Mesendoderm (in vitro differentiated cells): Measurements from ENCODE around the gene TLE6.
A peak's percentile ranks its signal among the peaks of the same experiment; 100 is the strongest.
"Not testable (repeated sequence)": the region's sequence is repeated elsewhere in the genome, so short reads cannot be mapped to it uniquely, and the experiment has no call there.

Experiments used
- DNase-seq: peaks from one replicate; pipeline ENCODE4 v3.0.0; 2013
- H2AK5ac ChIP-seq: 2 replicates; pipeline ENCODE4 v1.6.1; 2013; ENCODE audit warnings: low read length, inconsistent platforms
- H2BK120ac ChIP-seq: 2 replicates; pipeline ENCODE4 v1.6.1; 2013; ENCODE audit warnings: low read depth, mild to moderate bottlenecking, low read length, moderate library complexity, mixed read lengths
- H2BK15ac ChIP-seq: replicated peaks from 2 replicates; pipeline ENCODE4 v1.6.1; 2013; ENCODE audit warnings: low read depth, mild to moderate bottlenecking, moderate library complexity
- H2BK5ac ChIP-seq: 2 replicates; pipeline ENCODE4 v1.6.1; 2013; ENCODE audit warnings: low read length, inconsistent platforms
- H3K18ac ChIP-seq: 2 replicates; pipeline ENCODE4 v1.6.1; 2013; ENCODE audit warnings: mild to moderate bottlenecking, low read length, mixed read lengths
- H3K23ac ChIP-seq: one replicate; pipeline ENCODE4 v1.6.1; 2013; ENCODE audit warnings: low read length
- H3K27ac ChIP-seq: 2 replicates; pipeline ENCODE4 v1.5.1; 2013; ENCODE audit warnings: low read depth, mild to moderate bottlenecking, inconsistent platforms, low read length, moderate library complexity
- H3K27me3 ChIP-seq: 2 replicates; pipeline ENCODE4 v1.6.1; 2013; ENCODE audit warnings: low read length, control low read depth, mild to moderate bottlenecking, inconsistent platforms; ENCODE audit not compliant: insufficient read depth, poor library complexity
- H3K36me3 ChIP-seq: 2 replicates; pipeline ENCODE4 v1.6.1; 2013; ENCODE audit warnings: low read length, inconsistent platforms; ENCODE audit not compliant: control insufficient read depth, insufficient read depth
- H3K4ac ChIP-seq: one replicate; pipeline ENCODE4 v1.6.1; 2013; ENCODE audit warnings: low read depth, mild to moderate bottlenecking, low read length, moderate library complexity
- H3K4me1 ChIP-seq: 2 replicates; pipeline ENCODE4 v1.6.1; 2013; ENCODE audit warnings: low read depth, low read length, inconsistent platforms; ENCODE audit not compliant: control insufficient read depth
- H3K4me2 ChIP-seq: 2 replicates; pipeline ENCODE4 v1.6.1; 2013; ENCODE audit warnings: low read length
- H3K4me3 ChIP-seq: 2 replicates; pipeline ENCODE4 v1.5.1; 2013; ENCODE audit warnings: mild to moderate bottlenecking, low read length
- H3K56ac ChIP-seq: one replicate; pipeline ENCODE4 v1.6.1; 2013; ENCODE audit warnings: low read length
- H3K79me1 ChIP-seq: 2 replicates; pipeline ENCODE4 v1.6.1; 2013; ENCODE audit warnings: low read length, inconsistent platforms
- H3K79me2 ChIP-seq: 2 replicates; pipeline ENCODE4 v1.6.1; 2013; ENCODE audit warnings: mild to moderate bottlenecking, low read length; ENCODE audit not compliant: control insufficient read depth, insufficient read depth
- H3K9ac ChIP-seq: 2 replicates; pipeline ENCODE4 v1.6.1; 2013; ENCODE audit warnings: low read length, inconsistent platforms
- H4K5ac ChIP-seq: one replicate; pipeline ENCODE4 v1.6.1; 2013; ENCODE audit warnings: low read length
- H4K8ac ChIP-seq: one replicate; pipeline ENCODE4 v1.6.1; 2013; ENCODE audit warnings: low read depth, mild to moderate bottlenecking, control low read depth, low read length, moderate library complexity
- WGBS: extraction: QIAGEN DNeasy Blood & Tissue Kit; methylation state at CpG from one replicate; pipeline ENCODE4 v1.1.7; 2013; ENCODE audit warnings: low lambda C conversion rate, missing lambda C conversion rate; ENCODE audit not compliant: insufficient coverage; ENCODE audit errors: extremely low coverage; 5-methylcytosine and 5-hydroxymethylcytosine counted together

TLE6 gene

DNA sequence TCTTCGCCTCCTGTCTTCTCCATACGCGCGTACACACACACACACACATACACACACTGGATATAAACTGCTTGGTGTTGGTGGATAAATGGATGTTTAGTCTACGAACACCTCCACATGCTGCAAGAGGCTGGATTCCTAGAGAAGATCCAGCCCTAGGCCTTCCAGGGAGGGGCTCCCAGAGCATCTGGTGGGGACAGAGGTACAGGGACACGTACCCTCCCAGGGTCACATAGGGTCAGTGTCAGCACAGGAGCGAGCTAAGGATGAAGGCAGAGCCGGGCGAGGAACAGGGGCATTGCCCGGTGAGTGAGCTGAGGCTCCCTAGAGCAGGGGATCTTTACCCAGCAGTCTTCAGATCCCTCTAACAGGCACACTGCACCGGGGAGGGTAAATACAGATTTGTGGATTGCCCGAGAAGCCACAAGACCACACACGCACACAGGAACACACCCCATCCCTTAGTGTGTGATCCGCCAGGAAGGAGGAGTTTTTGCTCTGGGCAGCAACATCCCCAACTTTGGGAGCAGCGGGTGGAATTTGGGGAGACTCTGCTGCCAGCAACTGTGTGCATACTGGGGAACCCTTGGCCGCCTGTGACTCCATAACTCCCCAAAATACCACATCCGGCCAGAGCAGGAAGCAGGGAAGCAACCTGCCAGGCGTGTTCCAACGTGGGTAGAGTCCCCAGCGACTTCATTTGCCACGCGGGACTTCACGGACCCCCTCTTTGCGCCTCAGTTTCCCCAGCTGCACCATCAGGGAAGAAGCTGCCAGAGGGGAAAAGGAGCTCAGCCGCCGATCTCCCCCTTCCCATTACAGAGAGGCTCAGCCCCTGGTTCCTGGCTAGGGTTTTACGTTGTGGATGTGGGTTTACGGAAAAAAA lies 57.5 kb downstream of the TLE6 start:
- DNase-seq, result peak; percentile 76

DNA sequence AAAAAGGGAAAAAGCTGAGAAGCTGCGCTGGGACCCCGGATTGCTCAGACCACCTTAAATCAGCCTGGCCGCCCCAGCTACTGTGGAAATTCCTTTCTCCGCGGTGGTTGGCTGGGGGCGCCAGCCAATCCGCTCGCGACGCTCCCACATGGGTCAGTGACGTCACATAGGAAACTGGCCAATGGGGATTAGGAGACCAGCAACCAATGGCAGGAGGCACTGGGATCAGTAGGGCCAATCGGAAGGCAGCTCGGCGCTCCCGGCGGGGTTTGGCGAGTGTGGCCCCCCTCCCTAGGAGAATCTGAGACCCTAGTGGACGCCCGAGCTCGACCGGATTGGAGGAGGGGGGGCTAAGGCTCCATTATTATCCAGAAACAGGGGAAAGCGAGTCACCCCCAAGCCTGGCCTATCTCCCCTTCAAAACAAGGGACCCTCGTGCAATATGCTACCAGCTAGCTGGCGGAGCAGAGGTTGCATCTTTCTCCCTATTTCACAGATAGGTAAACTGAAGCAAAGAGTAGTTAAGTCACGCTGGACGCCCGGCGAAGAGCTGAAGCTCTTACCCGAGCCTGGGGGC lies 58.3 kb downstream of the TLE6 start:
- Histone ChIP-seq H4K8ac (no peak overlapping the region), H3K27me3 (no peaks in the 10 kb centered on the region), H2BK15ac (no peak overlapping the region), H2BK5ac (peak overlapping the region; percentile 88), H2BK120ac (peak overlapping the region; percentile 13), H3K4ac (peak overlapping the region; percentile 97), H3K56ac (peak overlapping the region; percentile 88), H3K23ac (no peak overlapping the region), H4K5ac (no peak overlapping the region), H3K4me1 (peaks cover 14% of the 10 kb centered on the region), H2AK5ac (no peak overlapping the region), H3K36me3 (no peaks in the 10 kb centered on the region), H3K9ac (peak overlapping the region; percentile 75), H3K79me1 (no peaks in the 10 kb centered on the region), H3K4me2 (peak overlapping the region; percentile 95), H3K79me2 (no peaks in the 10 kb centered on the region), H3K27ac (peak overlapping the region; percentile 60), H3K18ac (peak overlapping the region; percentile 62), H3K4me3 (peak overlapping the region; percentile 62)
- DNase-seq, result peak; percentile 100
- no CpG with 5 or more reads among the region's 29 CpGs for WGBS

More for the DNA sequence above, 57.5 kb downstream of the TLE6 start:
- Histone ChIP-seq H3K4me3 (peak overlapping the region; percentile 41), H3K4me1 (peaks cover 14% of the 10 kb centered on the region), H3K18ac (peak overlapping the region; percentile 62), H3K27me3 (peaks cover 4% of the 10 kb centered on the region), H3K23ac (peak overlapping the region; percentile 83), H3K79me2 (no peaks in the 10 kb centered on the region), H4K5ac (peak overlapping the region; percentile 47), H3K4me2 (peak overlapping the region; percentile 63), H3K27ac (peak overlapping the region; percentile 16), H3K4ac (peak overlapping the region; percentile 97), H3K9ac (peak overlapping the region; percentile 75), H3K56ac (peak overlapping the region; percentile 87), H4K8ac (no peak overlapping the region), H2BK120ac (no peak overlapping the region), H2BK5ac (peak overlapping the region; percentile 68), H3K36me3 (no peaks in the 10 kb centered on the region), H3K79me1 (no peaks in the 10 kb centered on the region), H2AK5ac (peak overlapping the region; percentile 50), H2BK15ac (no peak overlapping the region)
- no CpG with 5 or more reads among the region's 28 CpGs for WGBS

DNA sequence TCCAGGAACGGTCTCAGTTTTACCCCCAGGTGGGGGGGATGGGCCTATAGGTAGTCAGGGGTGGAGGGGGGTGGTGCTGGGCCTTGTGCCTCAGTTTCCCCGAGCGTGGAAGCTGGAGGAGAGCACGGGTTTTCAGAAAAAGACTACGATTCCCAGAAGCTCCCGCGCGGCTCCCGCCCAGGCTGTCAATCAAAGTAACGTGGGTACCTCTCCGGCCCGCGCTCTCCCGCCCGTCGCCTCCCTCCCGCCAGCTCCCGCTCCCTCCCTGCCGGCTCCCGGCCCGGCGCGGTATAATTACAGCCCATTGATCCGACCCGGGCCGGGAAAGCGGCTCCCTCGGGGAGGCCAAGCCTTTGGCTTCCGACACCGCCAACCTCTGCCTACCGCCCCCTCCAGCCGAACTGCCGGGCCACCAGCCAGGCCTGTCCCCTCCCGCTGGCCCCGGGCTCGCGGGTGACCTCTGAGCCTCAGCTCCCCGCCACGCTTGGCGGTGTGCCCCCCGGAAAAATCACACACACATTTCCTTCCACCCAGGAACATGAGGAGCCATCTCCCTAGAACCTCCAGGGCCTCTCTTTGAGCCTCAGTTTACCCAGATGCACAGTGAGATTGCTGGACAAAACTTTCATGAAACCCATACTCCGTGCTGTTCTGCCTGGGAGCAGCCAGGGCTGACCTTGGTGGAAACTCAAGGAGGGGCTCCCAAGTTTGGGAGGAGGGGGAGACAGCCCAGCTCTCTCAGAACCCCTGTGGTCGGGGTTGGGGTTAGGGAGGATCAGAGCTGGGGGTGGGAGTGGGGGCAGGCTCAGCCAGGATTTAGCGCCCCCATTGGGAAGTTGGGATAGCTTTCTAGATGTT lies 59.0 kb downstream of the TLE6 start:
- H3K36me3 ChIP-seq, result no peaks in the 10 kb centered on the region
- peak overlapping the region; percentile 74 for H3K9ac ChIP-seq
- H3K23ac ChIP-seq, result no peak overlapping the region
- no peak overlapping the region for H2AK5ac ChIP-seq
- no peak overlapping the region for H4K5ac ChIP-seq
- H2BK120ac ChIP-seq, result peak overlapping the region; percentile 13
- H3K27ac ChIP-seq, result peak overlapping the region; percentile 88
- peak overlapping the region; percentile 62 for H3K4me3 ChIP-seq
- DNase-seq, result peak; percentile 96
- no peak overlapping the region for H2BK15ac ChIP-seq
- no CpG with 5 or more reads among the region's 44 CpGs for WGBS
- peak overlapping the region; percentile 88 for H2BK5ac ChIP-seq
- no peaks in the 10 kb centered on the region for H3K27me3 ChIP-seq
- H3K56ac ChIP-seq, result peak overlapping the region; percentile 88
- H3K4me1 ChIP-seq, result peaks cover 14% of the 10 kb centered on the region
- H3K18ac ChIP-seq, result peak overlapping the region; percentile 53
- H3K4me2 ChIP-seq, result peak overlapping the region; percentile 95
- no peaks in the 10 kb centered on the region for H3K79me2 ChIP-seq
- H4K8ac ChIP-seq, result no peak overlapping the region
- no peak overlapping the region for H3K4ac ChIP-seq
- no peaks in the 10 kb centered on the region for H3K79me1 ChIP-seq

DNA sequence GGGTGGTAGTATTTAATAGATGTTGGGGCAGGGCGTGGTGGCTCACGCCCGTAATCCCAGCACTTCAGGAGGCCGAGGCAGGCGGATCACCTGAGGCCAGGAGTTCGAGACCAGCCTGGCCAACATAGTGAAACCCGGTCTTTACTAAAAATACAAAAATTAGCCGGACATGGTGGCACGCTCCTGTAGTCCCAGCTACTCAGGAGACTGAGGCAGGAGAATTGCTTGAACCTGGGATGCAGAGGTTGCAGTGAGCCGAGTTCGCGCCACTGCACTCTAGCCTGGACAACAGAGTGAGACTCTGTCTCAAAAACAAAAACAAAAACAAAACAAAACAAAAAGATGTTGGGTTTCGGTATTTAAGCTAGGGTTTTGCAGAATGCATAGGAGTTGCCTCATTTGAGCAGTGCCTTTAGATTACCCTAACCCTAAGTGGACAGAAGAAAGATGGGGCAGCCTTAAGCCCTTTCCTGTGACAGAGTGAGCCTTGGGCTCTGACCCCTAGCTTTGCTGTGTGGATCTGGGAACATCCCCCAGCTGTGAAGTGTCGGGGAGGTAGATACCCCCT lies 59.7 kb downstream of the TLE6 start:
- not testable (repeated sequence) for H3K4me2 ChIP-seq, H3K27me3 ChIP-seq, H3K79me1 ChIP-seq, H3K79me2 ChIP-seq, H2BK15ac ChIP-seq, H3K36me3 ChIP-seq, H4K8ac ChIP-seq, H2BK120ac ChIP-seq, H3K4me3 ChIP-seq, H2AK5ac ChIP-seq, H3K56ac ChIP-seq, H3K18ac ChIP-seq, DNase-seq, H4K5ac ChIP-seq, H2BK5ac ChIP-seq, H3K9ac ChIP-seq, H3K4ac ChIP-seq, H3K23ac ChIP-seq, H3K27ac ChIP-seq
- no CpG with 5 or more reads among the region's 14 CpGs for WGBS
- peaks cover 14% of the 10 kb centered on the region for H3K4me1 ChIP-seq

DNA sequence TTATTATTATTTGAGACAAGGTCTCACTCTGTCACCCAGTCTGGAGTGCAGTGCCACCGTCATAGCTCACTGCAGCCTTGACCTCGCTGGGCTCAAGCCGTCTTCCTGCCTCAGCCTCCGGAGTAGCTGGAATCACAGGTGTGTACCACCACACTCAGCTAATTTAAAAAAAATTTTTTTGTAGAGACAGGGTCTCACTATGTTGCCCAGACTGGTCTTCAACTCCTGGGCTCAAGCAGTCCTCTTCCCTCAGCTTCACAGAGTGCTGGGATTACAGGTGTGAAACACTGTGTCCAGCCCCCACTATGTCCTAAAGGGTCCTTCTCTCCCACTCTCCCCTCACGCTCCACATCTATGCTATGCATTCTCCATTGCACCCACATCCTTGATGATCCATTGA lies 60.9 kb downstream of the TLE6 start:
- no peak overlapping the region for H3K18ac ChIP-seq
- no peak overlapping the region for H2BK5ac ChIP-seq
- WGBS, result no CpG with 5 or more reads among the region's 5 CpGs
- H2BK120ac ChIP-seq, result no peak overlapping the region
- no peak overlapping the region for H3K4me3 ChIP-seq
- no peak overlapping the region for H3K27ac ChIP-seq
- no peak overlapping the region for H4K8ac ChIP-seq
- H4K5ac ChIP-seq, result no peak overlapping the region
- no peaks in the 10 kb centered on the region for H3K36me3 ChIP-seq
- no peak for DNase-seq
- H3K56ac ChIP-seq, result no peak overlapping the region
- H2AK5ac ChIP-seq, result no peak overlapping the region
- no peak overlapping the region for H3K23ac ChIP-seq
- H3K27me3 ChIP-seq, result no peaks in the 10 kb centered on the region
- H3K4ac ChIP-seq, result no peak overlapping the region
- no peak overlapping the region for H3K9ac ChIP-seq
- no peak overlapping the region for H3K4me2 ChIP-seq
- no peaks in the 10 kb centered on the region for H3K79me1 ChIP-seq
- peaks cover 14% of the 10 kb centered on the region for H3K4me1 ChIP-seq
- no peak overlapping the region for H2BK15ac ChIP-seq
- H3K79me2 ChIP-seq, result no peaks in the 10 kb centered on the region
